HepG2 (cell line): ENCODE measurements around the gene DEGS1. TPM values are rescaled to one million over a fixed set of nuclear protein-coding genes. Genes with fewer than 3 reads are reported as not detected.

Source experiments
- ATAC-seq: fragments of 200-7000 bp; cut with Tn5 transposase; 3 replicates; pipeline ENCODE4 v1.9.1; 2020; ENCODE audit warnings: mild to moderate bottlenecking, moderate library complexity
- BruUV-seq: library from RNA; stranded (reverse); fragments of 400-500 nt; replicated peaks from 2 replicates; lab custom pipeline; 2021; lab: Mats Ljungman, UMichigan
- CTCF ChIA-PET: fragments of 300-600 bp; formaldehyde crosslinking; extraction: SDS; loops from one replicate; lab custom pipeline; 2021; ENCODE audit warnings: low total read pairs, inconsistent platforms, low intra/inter-chr PET ratio; lab: Yijun Ruan, JAX
- POLR2A ChIA-PET: fragments of 350-600 bp; sonication (Branson Sonifier 250); formaldehyde crosslinking; loops from one replicate; lab custom pipeline; 2020; ENCODE audit warnings: antibody characterized with exemption, inconsistent platforms; lab: Yijun Ruan, JAX
- DNase-seq: peaks from one replicate; pipeline ENCODE4 v3.0.0-alpha.2; 2015; ENCODE audit warnings: low spot score
- FAIRE-seq: peaks from 3 replicates; lab custom pipeline; 2011; peaks lifted over from hg19 to GRCh38; lab: Jason Lieb, UNC
- H2AFZ ChIP-seq: one replicate; pipeline ENCODE4 v1.6.1; 2011; ENCODE audit warnings: low read length, inconsistent platforms
- H3K27ac ChIP-seq: fragments of 300-600 bp; 3 replicates; pipeline ENCODE4 v1.8.0; 2011; ENCODE audit warnings: mixed run types, mild to moderate bottlenecking, mixed read lengths, low read length, inconsistent platforms; ENCODE audit not compliant: insufficient read depth; ENCODE audit errors: extremely low read length
- H3K27me3 ChIP-seq, 2 experiments: fragments of 200-600 bp in 1 of 2; 2 replicates in 1 of 2; 3 replicates in 1 of 2; pipeline versions ENCODE4 v1.6.0 to v1.8.0; 2011; ENCODE audit warnings: low read length in 2 of 2, mild to moderate bottlenecking in 2 of 2, moderate library complexity in 2 of 2, inconsistent platforms in 1 of 2; ENCODE audit not compliant: insufficient read depth in 2 of 2, control insufficient read depth in 1 of 2
- H3K36me3 ChIP-seq, 2 experiments: fragments of 200-600 bp in 1 of 2; replicated peaks in 1 of 2; 2 replicates in 1 of 2; 3 replicates in 1 of 2; pipeline versions ENCODE4 v1.5.1 to v1.8.0; 2011; ENCODE audit warnings: low read length in 2 of 2, inconsistent platforms in 1 of 2; ENCODE audit not compliant: insufficient read depth in 2 of 2, control insufficient read depth in 1 of 2
- H3K4me1 ChIP-seq: 2 replicates; pipeline ENCODE4 v1.5.1; 2012; ENCODE audit warnings: low read length, inconsistent platforms; ENCODE audit not compliant: insufficient read depth
- H3K4me2 ChIP-seq: 2 replicates; pipeline ENCODE4 v1.6.0; 2011; ENCODE audit warnings: low read depth, low read length, inconsistent platforms
- H3K4me3 ChIP-seq, 3 experiments: fragments of 200-600 bp in 1 of 3; sonication (generic), shearing (Covaris generic) in 1 of 3; replicated peaks in 1 of 3; 2 replicates each; pipeline ENCODE4 v1.5.1; 2011 to 2016; ENCODE audit warnings: low read length in 3 of 3, inconsistent platforms in 2 of 3, low read depth in 2 of 3, mild to moderate bottlenecking in 2 of 3, control low read depth in 1 of 3, mixed read lengths in 1 of 3; ENCODE audit not compliant: insufficient read depth in 1 of 3
- H3K79me2 ChIP-seq: one replicate; pipeline ENCODE4 v1.6.1; 2011; ENCODE audit warnings: low read length, inconsistent platforms; ENCODE audit not compliant: insufficient read depth
- H3K9ac ChIP-seq: 2 replicates; pipeline ENCODE4 v1.6.0; 2011; ENCODE audit warnings: mild to moderate bottlenecking, low read depth, low read length, inconsistent platforms; ENCODE audit not compliant: insufficient read depth
- H3K9me3 ChIP-seq: 2 replicates; pipeline ENCODE4 v1.5.1; 2012; ENCODE audit warnings: mild to moderate bottlenecking, low read length
- H4K20me1 ChIP-seq: 2 replicates; pipeline ENCODE4 v1.6.0; 2011; ENCODE audit warnings: inconsistent platforms, mild to moderate bottlenecking, low read length, moderate library complexity; ENCODE audit not compliant: insufficient read depth
- ESRRA ChIP-seq: sonication (generic); formaldehyde crosslinking; IDR thresholded peaks from 2 replicates; pipeline ENCODE4 v1.5.1; 2020; ENCODE audit warnings: mild to moderate bottlenecking, low read depth, missing genetic modification reagents
- HCFC1 ChIP-seq: fragments of 150-350 bp; IDR thresholded peaks from 2 replicates; pipeline ENCODE4 v1.6.1; 2014; ENCODE audit warnings: low read depth, low read length
- HHEX ChIP-seq: IDR thresholded peaks from 2 replicates; pipeline ENCODE4 v1.6.1; 2016; ENCODE audit warnings: control low read depth
- HNRNPLL ChIP-seq: fragments of 200-400 bp; formaldehyde crosslinking; IDR thresholded peaks from 2 replicates; pipeline ENCODE4 v1.6.1; 2017; ENCODE audit warnings: mild to moderate bottlenecking, low read depth, low read length; ENCODE audit not compliant: poor library complexity, severe bottlenecking
- KDM5B ChIP-seq: sonication (generic); formaldehyde crosslinking; IDR thresholded peaks from 2 replicates; pipeline ENCODE4 v1.4.0; 2020; ENCODE audit warnings: missing genetic modification reagents, mild to moderate bottlenecking, borderline replicate concordance
- SMAD1 ChIP-seq: sonication (generic); formaldehyde crosslinking; IDR thresholded peaks from 2 replicates; pipeline ENCODE4 v1.4.0; 2020; ENCODE audit warnings: missing genetic modification reagents, low read depth, mild to moderate bottlenecking, borderline replicate concordance
- SNAI1 ChIP-seq: sonication (generic); formaldehyde crosslinking; IDR thresholded peaks from 2 replicates; pipeline ENCODE4 v1.5.0; 2020; ENCODE audit warnings: mild to moderate bottlenecking, missing genetic modification reagents, borderline replicate concordance
- ZFP90 ChIP-seq: sonication (generic); formaldehyde crosslinking; IDR thresholded peaks from 2 replicates; pipeline ENCODE4 v1.8.0; 2022; ENCODE audit warnings: missing genetic modification reagents, mild to moderate bottlenecking, inconsistent platforms, borderline replicate concordance
- ZNF207 ChIP-seq: fragments of 450-650 bp; IDR thresholded peaks from 2 replicates; pipeline ENCODE4 v1.6.1; 2016; ENCODE audit warnings: antibody characterized with exemption, borderline replicate concordance
- ZNF510 ChIP-seq: sonication (generic); formaldehyde crosslinking; IDR thresholded peaks from 2 replicates; pipeline ENCODE4 v1.4.0; 2020; ENCODE audit warnings: low read depth, mild to moderate bottlenecking, missing genetic modification reagents
- WGBS: methylation state at CpG from one replicate; pipeline ENCODE4 v1.1.6; 2017; ENCODE audit warnings: low lambda C conversion rate; 5-methylcytosine and 5-hydroxymethylcytosine counted together
- in situ Hi-C: cut with HindIII; loops from 2 replicates; pipeline ENCODE4 v1.10.0; 2017; ENCODE audit warnings: low pct_unique_long_range_greater_than_20kb; ENCODE audit not compliant: extremely low pct_ligation_motif_present
- intact Hi-C: fragments of 100-400 bp; cut with micrococcal nuclease; formaldehyde crosslinking; loops from one replicate; pipeline ENCODE4 v1.10.0; 2022; ENCODE audit not compliant: unreplicated experiment
- polyA plus RNA-seq, 8 experiments: library from polyadenylated mRNA; depleted of rRNA in 3 of 8; stranded (reverse) in 7 of 8; unstranded in 1 of 8; fragments of >200 nt; fragmentation: Illumina TruSeq in 4 of 8; extraction: Trizol in 4 of 8; gene quantifications; 2 replicates each; pipeline versions ENCODE4 v1.2.1 to v1.2.3, GENCODE V29; 2011 to 2016; ENCODE audit warnings: low read depth in 4 of 8, missing spikeins in 1 of 8, mixed read lengths in 1 of 8; ENCODE audit not compliant: insufficient read depth in 1 of 8
- total RNA-seq, 5 experiments: library from RNA; depleted of rRNA; stranded (reverse); fragments of >200 nt; fragmentation: Illumina TruSeq; extraction: Trizol; gene quantifications; 2 replicates each; pipeline ENCODE4 v1.2.3, GENCODE V29; 2016; ENCODE audit warnings: low read depth in 1 of 5
- TF ChIP-seq, protein P1 (sequence below): sonication (generic); formaldehyde crosslinking; IDR thresholded peaks from 2 replicates; pipeline ENCODE4 v1.8.1; 2023; ENCODE audit warnings: mild to moderate bottlenecking, inconsistent platforms, moderate library complexity, missing genetic modification reagents, borderline replicate concordance
- TF ChIP-seq, protein P2 (sequence below): sonication (generic); formaldehyde crosslinking; IDR thresholded peaks from 2 replicates; pipeline ENCODE4 v1.9.0; 2021; ENCODE audit warnings: missing genetic modification reagents, borderline replicate concordance
- TF ChIP-seq, protein P3 (sequence below): sonication (generic); formaldehyde crosslinking; IDR thresholded peaks from 2 replicates; pipeline ENCODE4 v1.4.0; 2020; ENCODE audit warnings: mild to moderate bottlenecking, missing genetic modification reagents
- TF ChIP-seq, protein P4 (sequence below): sonication (generic); formaldehyde crosslinking; IDR thresholded peaks from 2 replicates; pipeline ENCODE4 v1.4.0; 2020; ENCODE audit warnings: mild to moderate bottlenecking, missing genetic modification reagents

DEGS1 gene
- total and polyA plus RNA-seq, 2 of the 13 experiments (the other 11 are each of a cell fraction or from before 2014, with no cell fraction given) = 18.1 to 35.9 TPM

- TF ChIP-seq HNRNPLL (no peak), ZNF510 (CRISPR knock-in tag) (no peak), ZFP90 (CRISPR knock-in tag) (no peak), SMAD1 (no peak), ESRRA (no peak)
- TF ChIP-seq, protein P1, sequence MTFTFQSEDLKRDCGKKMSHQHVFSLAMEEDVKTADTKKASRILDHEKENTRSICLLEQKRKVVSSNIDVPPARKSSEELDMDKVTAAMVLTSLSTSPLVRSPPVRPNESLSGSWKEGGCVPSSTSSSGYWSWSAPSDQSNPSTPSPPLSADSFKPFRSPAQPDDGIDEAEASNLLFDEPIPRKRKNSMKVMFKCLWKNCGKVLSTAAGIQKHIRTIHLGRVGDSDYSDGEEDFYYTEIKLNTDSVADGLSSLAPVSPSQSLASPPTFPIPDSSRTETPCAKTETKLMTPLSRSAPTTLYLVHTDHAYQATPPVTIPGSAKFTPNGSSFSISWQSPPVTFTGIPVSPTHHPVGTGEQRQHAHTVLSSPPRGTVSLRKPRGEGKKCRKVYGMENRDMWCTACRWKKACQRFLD (CRISPR knock-in tag) = no peak
Measured at GRCh38 chr1:224137518-224137917, 45.5 kb upstream of the DEGS1 start (continued).

DNA sequence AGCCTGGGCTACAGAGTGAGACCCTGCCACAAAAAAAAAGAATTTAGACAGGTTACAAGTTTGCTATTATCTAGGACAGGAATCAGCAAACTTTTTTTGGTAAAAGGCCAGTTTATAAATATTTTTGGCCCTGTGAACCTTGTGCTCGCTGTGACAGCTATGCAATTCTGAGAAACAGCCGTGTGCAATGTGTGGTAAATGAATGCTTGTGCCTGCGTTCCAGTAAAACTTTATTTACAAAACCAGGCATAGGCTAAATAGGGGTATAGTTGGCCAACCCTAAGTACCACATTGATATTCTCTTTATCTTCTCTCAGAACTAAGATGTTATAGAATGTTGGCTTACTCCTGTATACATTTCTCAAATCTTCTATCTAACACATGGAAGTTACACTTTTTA is 44.8 kb upstream of the DEGS1 start:
- Histone ChIP-seq H3K4me3 (no peak overlapping the region), H3K36me3 (peaks cover 2 to 32% of the 10 kb centered on the region in 2 experiments; a peak in 4 of 5 replicates), H4K20me1 (no peaks in the 10 kb centered on the region), H3K9me3 (no peaks in the 10 kb centered on the region), H2AFZ (no peak overlapping the region), H3K27ac (no peak overlapping the region), H3K27me3 (no peaks in the 10 kb centered on the region), H3K79me2 (no peaks in the 10 kb centered on the region), H3K9ac (no peak overlapping the region), H3K4me2 (no peak overlapping the region), H3K4me1 (no peaks in the 10 kb centered on the region)
- DNase-seq (no peak), FAIRE-seq (no peak), ATAC-seq (no peak)
- intact Hi-C loops (no loop called here), in situ Hi-C loops (no loop called here)
- WGBS = 91% methylated on average over 3 of the region's 3 CpGs
- no TSS peak for BruUV-seq
- ChIA-PET POLR2A (no interaction called here), CTCF (no interaction called here)
- no peak for TF ChIP-seq HHEX (CRISPR knock-in tag)
- TF ChIP-seq, protein P2, sequence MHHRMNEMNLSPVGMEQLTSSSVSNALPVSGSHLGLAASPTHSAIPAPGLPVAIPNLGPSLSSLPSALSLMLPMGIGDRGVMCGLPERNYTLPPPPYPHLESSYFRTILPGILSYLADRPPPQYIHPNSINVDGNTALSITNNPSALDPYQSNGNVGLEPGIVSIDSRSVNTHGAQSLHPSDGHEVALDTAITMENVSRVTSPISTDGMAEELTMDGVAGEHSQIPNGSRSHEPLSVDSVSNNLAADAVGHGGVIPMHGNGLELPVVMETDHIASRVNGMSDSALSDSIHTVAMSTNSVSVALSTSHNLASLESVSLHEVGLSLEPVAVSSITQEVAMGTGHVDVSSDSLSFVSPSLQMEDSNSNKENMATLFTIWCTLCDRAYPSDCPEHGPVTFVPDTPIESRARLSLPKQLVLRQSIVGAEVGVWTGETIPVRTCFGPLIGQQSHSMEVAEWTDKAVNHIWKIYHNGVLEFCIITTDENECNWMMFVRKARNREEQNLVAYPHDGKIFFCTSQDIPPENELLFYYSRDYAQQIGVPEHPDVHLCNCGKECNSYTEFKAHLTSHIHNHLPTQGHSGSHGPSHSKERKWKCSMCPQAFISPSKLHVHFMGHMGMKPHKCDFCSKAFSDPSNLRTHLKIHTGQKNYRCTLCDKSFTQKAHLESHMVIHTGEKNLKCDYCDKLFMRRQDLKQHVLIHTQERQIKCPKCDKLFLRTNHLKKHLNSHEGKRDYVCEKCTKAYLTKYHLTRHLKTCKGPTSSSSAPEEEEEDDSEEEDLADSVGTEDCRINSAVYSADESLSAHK (CRISPR knock-in tag) = no peak
- TF ChIP-seq HCFC1 = no peak
- no peak for TF ChIP-seq KDM5B (CRISPR knock-in tag)
- TF ChIP-seq, protein P3, sequence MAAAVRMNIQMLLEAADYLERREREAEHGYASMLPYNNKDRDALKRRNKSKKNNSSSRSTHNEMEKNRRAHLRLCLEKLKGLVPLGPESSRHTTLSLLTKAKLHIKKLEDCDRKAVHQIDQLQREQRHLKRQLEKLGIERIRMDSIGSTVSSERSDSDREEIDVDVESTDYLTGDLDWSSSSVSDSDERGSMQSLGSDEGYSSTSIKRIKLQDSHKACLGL (CRISPR knock-in tag) = no peak
- no peak for TF ChIP-seq ZNF207
- TF ChIP-seq, protein P4, sequence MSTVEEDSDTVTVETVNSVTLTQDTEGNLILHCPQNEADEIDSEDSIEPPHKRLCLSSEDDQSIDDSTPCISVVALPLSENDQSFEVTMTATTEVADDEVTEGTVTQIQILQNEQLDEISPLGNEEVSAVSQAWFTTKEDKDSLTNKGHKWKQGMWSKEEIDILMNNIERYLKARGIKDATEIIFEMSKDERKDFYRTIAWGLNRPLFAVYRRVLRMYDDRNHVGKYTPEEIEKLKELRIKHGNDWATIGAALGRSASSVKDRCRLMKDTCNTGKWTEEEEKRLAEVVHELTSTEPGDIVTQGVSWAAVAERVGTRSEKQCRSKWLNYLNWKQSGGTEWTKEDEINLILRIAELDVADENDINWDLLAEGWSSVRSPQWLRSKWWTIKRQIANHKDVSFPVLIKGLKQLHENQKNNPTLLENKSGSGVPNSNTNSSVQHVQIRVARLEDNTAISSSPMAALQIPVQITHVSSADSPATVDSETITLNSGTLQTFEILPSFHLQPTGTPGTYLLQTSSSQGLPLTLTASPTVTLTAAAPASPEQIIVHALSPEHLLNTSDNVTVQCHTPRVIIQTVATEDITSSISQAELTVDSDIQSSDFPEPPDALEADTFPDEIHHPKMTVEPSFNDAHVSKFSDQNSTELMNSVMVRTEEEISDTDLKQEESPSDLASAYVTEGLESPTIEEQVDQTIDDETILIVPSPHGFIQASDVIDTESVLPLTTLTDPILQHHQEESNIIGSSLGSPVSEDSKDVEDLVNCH (CRISPR knock-in tag) = no peak
- no peak for TF ChIP-seq SNAI1 (CRISPR knock-in tag)
